ENCODE measurements around the gene PLPP3. TPM values are rescaled to one million over a fixed set of nuclear protein-coding genes. Genes with fewer than 3 reads are reported as not detected.

PLPP3 gene
- total and polyA plus RNA-seq, 9 of the 15 experiments (the other 6 are each of a cell fraction or from before 2014, with no cell fraction given): 0.07 to 0.54 (median 0.20) TPM

DNA sequence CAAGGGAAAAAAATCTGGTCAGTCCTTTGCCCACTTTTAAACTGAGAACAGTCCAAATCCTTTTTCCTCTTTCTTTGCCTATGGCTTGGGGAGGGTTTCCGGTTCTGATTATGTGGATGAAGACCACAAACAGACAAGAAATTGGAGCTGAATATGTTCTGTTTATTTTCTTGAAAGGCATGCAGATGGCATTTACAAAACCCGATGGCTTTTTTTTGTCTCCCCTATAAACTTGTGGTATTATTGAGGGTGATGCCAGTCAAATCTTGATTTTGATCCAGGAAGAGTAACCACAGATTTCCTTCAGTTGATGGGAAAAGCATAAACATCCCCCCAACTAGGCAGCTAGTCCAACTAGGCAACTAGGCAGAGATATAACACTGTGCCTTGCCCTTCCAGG lies 38.9 kb downstream of the PLPP3 start:
- H3K4me3 ChIP-seq: no peak overlapping the region
- FAIRE-seq: no peak
- TF ChIP-seq MCM5 (IDR thresholded peaks at IDR 0.05; ENCODE audit: low read depth) (no peak), DMBX1 (CRISPR knock-in tag; IDR thresholded peaks at IDR 0.05; ENCODE audit: borderline replicate concordance) (no peak), CREM (IDR thresholded peaks at IDR 0.05; ENCODE audit: low read depth) (no peak), FOXJ2 (tag; IDR thresholded peaks at IDR 0.05) (no peak), TOE1 (IDR thresholded peaks at IDR 0.05; ENCODE audit: borderline replicate concordance) (no peak), TOE1 (CRISPR knock-in tag; IDR thresholded peaks at IDR 0.05; ENCODE audit: borderline replicate concordance, low read depth) (no peak), BRD4 (IDR thresholded peaks at IDR 0.05) (no peak), TAL1 (IDR thresholded peaks at IDR 0.05) (no peak), SMAD3 (CRISPR knock-in tag; conservative IDR thresholded peaks at IDR 0.05) (no peak), ETS2 (tag; IDR thresholded peaks at IDR 0.05; ENCODE audit: borderline replicate concordance, poor library complexity, severe bottlenecking) (no peak), BCLAF1 (IDR thresholded peaks at IDR 0.05; ENCODE audit: borderline replicate concordance in 1 of 2, control insufficient read depth in 1 of 2, low read depth in 2 of 2, low read length in 1 of 2) (no peak), HMG20B (CRISPR knock-in tag; IDR thresholded peaks at IDR 0.05) (no peak), CREB5 (CRISPR knock-in tag; IDR thresholded peaks at IDR 0.05) (no peak), ZNF511 (CRISPR knock-in tag; IDR thresholded peaks at IDR 0.05) (no peak)
- H3K27ac ChIP-seq (ENCODE audit: extremely low read depth, low read depth, low read length): no peak overlapping the region
- in situ Hi-C loops (cut with MboI): no loop called here
- no peak for DNase-seq (ENCODE audit: extremely low read depth in 1 of 4, low spot score in 3 of 4)
- no peaks in the 10 kb centered on the region for H3K9me1 ChIP-seq (ENCODE audit: control insufficient read depth, insufficient read depth, low read length)
- WGBS (ENCODE audit: insufficient coverage, low coverage, missing lambda C conversion rate): 0% methylated on average over 2 of the region's 2 CpGs
- H4K20me1 ChIP-seq (replicated peaks; ENCODE audit: control insufficient read depth, insufficient read depth, low read length): no peaks in the 10 kb centered on the region
- no peak overlapping the region for H2AFZ ChIP-seq (ENCODE audit: low read depth, low read length)
- ChIA-PET CTCF (ENCODE audit: low intra/inter-chr PET ratio) (no interaction called here), POLR2A (no interaction called here)
- peaks cover 0 to 1% of the 10 kb centered on the region in 2 experiments; a peak in 1 of 5 replicates for H3K27me3 ChIP-seq (ENCODE audit: control insufficient read depth in 2 of 2, insufficient read depth in 2 of 2, low read length in 2 of 2)
- no peaks in the 10 kb centered on the region for H3K36me3 ChIP-seq (ENCODE audit: control insufficient read depth, insufficient read depth, low read length)
- H3K79me2 ChIP-seq (ENCODE audit: control insufficient read depth, insufficient read depth, low read length): no peaks in the 10 kb centered on the region
- no peak overlapping the region for H3K4me2 ChIP-seq (ENCODE audit: insufficient read depth, low read length)
- H3K4me1 ChIP-seq (replicated peaks in 1 of 2; ENCODE audit: control insufficient read depth in 2 of 2, insufficient read depth in 2 of 2, low read length in 2 of 2): no peaks in the 10 kb centered on the region
- no peak for ATAC-seq
- no TSS peak for BruUV-seq (replicated peaks)
- no peaks in the 10 kb centered on the region for H3K9me3 ChIP-seq (replicated peaks; ENCODE audit: control insufficient read depth, insufficient read depth, low read depth, low read length)
- intact Hi-C loops (cut with micrococcal nuclease): no loop called here
- no peak overlapping the region for H3K9ac ChIP-seq (ENCODE audit: insufficient read depth in 1 of 2, low read depth in 2 of 2, low read length in 2 of 2)
